Kidney tubule cell (primary cell): ENCODE results near the gene DOCK3.
A peak's percentile ranks its signal among the peaks of the same experiment; 100 is the strongest.
"Not testable (repeated sequence)": the region's sequence is repeated elsewhere in the genome, so short reads cannot be mapped to it uniquely, and the experiment has no call there.

ENCODE experiments used
- DNase-seq: peaks from one replicate; pipeline ENCODE4 v3.0.0-alpha.2; 2018; ENCODE audit warnings: low spot score

Gene DOCK3

GRCh38 chr3:50651920-50652529 lies 22.7 kb upstream of the DOCK3 start:
- DNase-seq: no peak

GRCh38 chr3:50652709-50653108 lies 22.0 kb upstream of the DOCK3 start:
- DNase-seq: peak; percentile 59

- no peak for DNase-seq
Measured at GRCh38 chr3:50653937-50654595, 20.7 kb upstream of the DOCK3 start.

GRCh38 chr3:50655009-50655830 lies 19.5 kb upstream of the DOCK3 start:
- DNase-seq: peak; percentile 73

GRCh38 chr3:50656417-50657195 lies 18.1 kb upstream of the DOCK3 start:
- no peak for DNase-seq

- DNase-seq: no peak
Measured at GRCh38 chr3:50657407-50657806, 17.3 kb upstream of the DOCK3 start.

- no peak for DNase-seq
Measured at GRCh38 chr3:50657816-50658215, 16.9 kb upstream of the DOCK3 start.

- peak; percentile 75 for DNase-seq
Measured at GRCh38 chr3:50658416-50658815, 16.3 kb upstream of the DOCK3 start.

- DNase-seq: no peak
Measured at GRCh38 chr3:50658831-50659230, 15.9 kb upstream of the DOCK3 start.

- DNase-seq: no peak
Measured at GRCh38 chr3:50660386-50660785, 14.3 kb upstream of the DOCK3 start.

- DNase-seq: no peak
Measured at GRCh38 chr3:50661321-50661837, 13.3 kb upstream of the DOCK3 start.

GRCh38 chr3:50662408-50662807 lies 12.3 kb upstream of the DOCK3 start:
- no peak for DNase-seq

- DNase-seq: no peak
Measured at GRCh38 chr3:50665081-50665840, 9.5 kb upstream of the DOCK3 start.

- not testable (repeated sequence) for DNase-seq
Measured at GRCh38 chr3:50665841-50666115, 8.9 kb upstream of the DOCK3 start.

GRCh38 chr3:50666837-50667236 lies 7.9 kb upstream of the DOCK3 start:
- peak; percentile 51 for DNase-seq

- DNase-seq: peak; percentile 85
Measured at GRCh38 chr3:50671331-50671730, 3.4 kb upstream of the DOCK3 start.

GRCh38 chr3:50672656-50673055 lies 2.1 kb upstream of the DOCK3 start:
- no peak for DNase-seq

GRCh38 chr3:50673931-50674330 lies 796 bp upstream of the DOCK3 start:
- no peak for DNase-seq

- peak; percentile 21 for DNase-seq
Measured at GRCh38 chr3:50675179-50676030, 678 bp downstream of the DOCK3 start.

GRCh38 chr3:50676031-50676705 lies 1.4 kb downstream of the DOCK3 start:
- DNase-seq: no peak
